ENCODE data around the gene ABCC5.
A peak's percentile ranks its signal among the peaks of the same experiment; 100 is the strongest.

The ABCC5 gene

DNA sequence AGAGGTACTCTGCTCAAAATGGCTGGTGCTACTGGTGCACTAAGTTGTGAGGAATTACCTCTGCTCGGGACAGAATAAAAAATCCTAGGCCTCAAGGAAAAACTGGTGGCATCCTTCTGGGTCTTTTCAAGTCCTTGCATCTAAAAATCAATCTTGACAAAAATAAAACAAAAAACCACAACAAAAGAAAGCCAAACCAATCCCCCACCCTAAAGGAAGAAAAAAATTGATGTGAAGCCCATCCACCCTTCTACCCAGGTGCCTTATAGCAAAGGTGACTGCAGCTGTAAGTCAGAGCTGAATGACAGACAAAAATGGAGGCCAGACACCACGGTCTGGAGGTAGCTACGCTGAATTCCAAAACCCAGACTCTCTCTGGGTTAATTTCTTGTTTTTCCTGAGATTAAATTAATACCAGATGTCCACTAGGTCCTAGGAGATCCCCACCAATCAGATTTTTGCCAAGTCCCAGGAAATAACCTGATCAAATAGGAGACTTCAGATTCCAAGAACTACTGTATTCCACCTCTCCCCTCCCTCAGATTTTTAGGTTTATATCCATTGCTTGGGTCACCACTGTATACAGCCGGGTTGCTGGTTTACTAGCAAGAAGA lies 33.5 kb downstream of the ABCC5 start:
- DNase-seq (ENCODE audit: low read depth): no peak
- no peak for TF ChIP-seq POLR2A (IDR thresholded peaks at IDR 0.05; ENCODE audit: extremely low read depth, insufficient read length)
- TF ChIP-seq, protein P1, sequence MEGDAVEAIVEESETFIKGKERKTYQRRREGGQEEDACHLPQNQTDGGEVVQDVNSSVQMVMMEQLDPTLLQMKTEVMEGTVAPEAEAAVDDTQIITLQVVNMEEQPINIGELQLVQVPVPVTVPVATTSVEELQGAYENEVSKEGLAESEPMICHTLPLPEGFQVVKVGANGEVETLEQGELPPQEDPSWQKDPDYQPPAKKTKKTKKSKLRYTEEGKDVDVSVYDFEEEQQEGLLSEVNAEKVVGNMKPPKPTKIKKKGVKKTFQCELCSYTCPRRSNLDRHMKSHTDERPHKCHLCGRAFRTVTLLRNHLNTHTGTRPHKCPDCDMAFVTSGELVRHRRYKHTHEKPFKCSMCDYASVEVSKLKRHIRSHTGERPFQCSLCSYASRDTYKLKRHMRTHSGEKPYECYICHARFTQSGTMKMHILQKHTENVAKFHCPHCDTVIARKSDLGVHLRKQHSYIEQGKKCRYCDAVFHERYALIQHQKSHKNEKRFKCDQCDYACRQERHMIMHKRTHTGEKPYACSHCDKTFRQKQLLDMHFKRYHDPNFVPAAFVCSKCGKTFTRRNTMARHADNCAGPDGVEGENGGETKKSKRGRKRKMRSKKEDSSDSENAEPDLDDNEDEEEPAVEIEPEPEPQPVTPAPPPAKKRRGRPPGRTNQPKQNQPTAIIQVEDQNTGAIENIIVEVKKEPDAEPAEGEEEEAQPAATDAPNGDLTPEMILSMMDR (IDR thresholded peaks at IDR 0.05; ENCODE audit: low read depth, low read length): no peak
- TF ChIP-seq, protein P2, sequence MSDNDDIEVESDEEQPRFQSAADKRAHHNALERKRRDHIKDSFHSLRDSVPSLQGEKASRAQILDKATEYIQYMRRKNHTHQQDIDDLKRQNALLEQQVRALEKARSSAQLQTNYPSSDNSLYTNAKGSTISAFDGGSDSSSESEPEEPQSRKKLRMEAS (IDR thresholded peaks at IDR 0.05; ENCODE audit: low read depth, low read length): no peak
- no peak for TF ChIP-seq MYC (IDR thresholded peaks at IDR 0.05; ENCODE audit: low read depth, low read length)

DNA sequence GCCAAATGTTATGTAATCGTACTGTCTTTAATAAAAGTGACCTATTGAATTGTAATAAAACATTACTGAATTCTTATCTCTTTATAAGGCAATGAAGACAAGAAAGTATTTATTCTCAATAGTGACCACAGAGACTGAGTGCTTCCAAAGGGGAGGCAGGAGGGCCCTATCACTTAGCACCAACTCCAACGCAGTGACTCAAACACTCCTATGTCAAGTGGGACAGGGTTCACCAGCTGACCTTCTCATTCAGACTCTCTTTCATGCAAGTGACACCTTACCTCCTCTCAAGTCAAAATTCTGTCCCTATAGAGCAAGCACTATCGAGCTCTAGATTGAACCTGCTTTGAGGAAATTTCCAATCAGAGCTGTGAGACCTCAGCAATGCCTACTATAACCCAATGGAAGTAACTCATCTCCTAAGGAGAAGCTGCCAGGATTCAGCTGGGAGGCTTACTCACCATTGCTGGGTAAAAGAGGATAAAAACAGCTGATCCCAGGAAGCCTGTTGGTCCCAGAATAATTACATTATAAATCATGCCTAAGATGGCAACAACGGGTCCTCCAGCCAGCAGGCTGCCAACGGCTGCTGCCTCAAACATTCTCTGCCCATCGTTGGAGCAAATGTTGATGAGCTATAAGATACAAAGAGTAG lies 35.6 kb downstream of the ABCC5 start:
- H3K4me3 ChIP-seq (ENCODE audit: low read depth, low read length): no peak overlapping the region
- DNase-seq (ENCODE audit: low read depth): no peak
- TF ChIP-seq, protein P1 (IDR thresholded peaks at IDR 0.05; ENCODE audit: low read depth, low read length): no peak
- TF ChIP-seq, protein P2 (IDR thresholded peaks at IDR 0.05; ENCODE audit: low read depth, low read length): no peak
- TF ChIP-seq POLR2A (IDR thresholded peaks at IDR 0.05; ENCODE audit: extremely low read depth, insufficient read length): no peak
- no peak for TF ChIP-seq MYC (IDR thresholded peaks at IDR 0.05; ENCODE audit: low read depth, low read length)

More for the DNA sequence above, 33.5 kb downstream of the ABCC5 start:
- no peak overlapping the region for H3K4me3 ChIP-seq (ENCODE audit: low read depth, low read length)

DNA sequence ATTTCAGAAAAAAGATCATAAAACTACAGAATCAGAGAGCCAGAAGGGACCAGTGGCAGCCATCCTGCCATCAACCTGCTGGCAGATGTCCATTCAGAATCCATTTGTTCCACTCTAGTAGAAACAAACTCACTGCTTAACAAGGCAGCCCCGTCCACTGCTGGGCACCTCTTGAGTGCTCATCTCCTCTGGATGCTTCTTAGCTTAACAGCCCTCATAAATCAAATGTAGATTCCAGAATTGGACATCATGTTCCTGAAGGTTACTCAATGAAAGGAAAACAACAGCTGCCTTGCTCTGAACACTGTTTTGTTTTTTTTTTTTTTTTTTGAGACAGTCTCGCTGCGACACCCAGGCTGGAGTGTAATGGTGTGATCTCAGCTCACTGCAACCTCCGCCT lies 37.3 kb downstream of the ABCC5 start:
- TF ChIP-seq, protein P2 (IDR thresholded peaks at IDR 0.05; ENCODE audit: low read depth, low read length): no peak
- TF ChIP-seq MYC (IDR thresholded peaks at IDR 0.05; ENCODE audit: low read depth, low read length): no peak
- no peak for TF ChIP-seq POLR2A (IDR thresholded peaks at IDR 0.05; ENCODE audit: extremely low read depth, insufficient read length)
- TF ChIP-seq, protein P1 (IDR thresholded peaks at IDR 0.05; ENCODE audit: low read depth, low read length): no peak
- no peak for DNase-seq (ENCODE audit: low read depth)

GRCh38 chr3:183975981-183976662 lies 41.6 kb downstream of the ABCC5 start:
- TF ChIP-seq, protein P2 (IDR thresholded peaks at IDR 0.05; ENCODE audit: low read depth, low read length): no peak
- TF ChIP-seq, protein P1 (IDR thresholded peaks at IDR 0.05; ENCODE audit: low read depth, low read length): no peak
- TF ChIP-seq MYC (IDR thresholded peaks at IDR 0.05; ENCODE audit: low read depth, low read length) (no peak), POLR2A (IDR thresholded peaks at IDR 0.05; ENCODE audit: extremely low read depth, insufficient read length) (no peak)
- H3K4me3 ChIP-seq (ENCODE audit: low read depth, low read length): no peak overlapping the region
- DNase-seq (ENCODE audit: low read depth): peak; percentile 36

More for the DNA sequence above, 37.3 kb downstream of the ABCC5 start:
- H3K4me3 ChIP-seq (ENCODE audit: low read depth, low read length): no peak overlapping the region

GRCh38 chr3:183968666-183969245 lies 48.9 kb downstream of the ABCC5 start:
- no peak for DNase-seq (ENCODE audit: low read depth)
- no peak overlapping the region for H3K4me3 ChIP-seq (ENCODE audit: low read depth, low read length)
- TF ChIP-seq, protein P1 (IDR thresholded peaks at IDR 0.05; ENCODE audit: low read depth, low read length): no peak
- TF ChIP-seq MYC (IDR thresholded peaks at IDR 0.05; ENCODE audit: low read depth, low read length) (no peak), POLR2A (IDR thresholded peaks at IDR 0.05; ENCODE audit: extremely low read depth, insufficient read length) (no peak)
- TF ChIP-seq, protein P2 (IDR thresholded peaks at IDR 0.05; ENCODE audit: low read depth, low read length): no peak

All from NB4 (cell line).